ENCODE data around the gene IGHMBP2. TPM values are rescaled to one million over a fixed set of nuclear protein-coding genes. Genes with fewer than 3 reads are reported as not detected.

Gene IGHMBP2
- total and polyA plus RNA-seq, 2 experiments from 2014 or later, result 14.3 to 27.7 TPM

GRCh38 chr11:68956547-68957254, 53.0 kb downstream of the IGHMBP2 start (continued):
- TF ChIP-seq POLR2AphosphoS5 (IDR thresholded peaks at IDR 0.05; ENCODE audit: low read depth) (no peak), NANOG (IDR thresholded peaks at IDR 0.05; ENCODE audit: borderline replicate concordance) (no peak), JUNB (IDR thresholded peaks at IDR 0.05; ENCODE audit: unreplicated experiment) (no peak), CREB1 (CRISPR knock-in tag; IDR thresholded peaks at IDR 0.05; ENCODE audit: low read depth) (no peak), CTCF (conservative IDR thresholded peaks at IDR 0.05; ENCODE audit: low read depth in 2 of 2) (no peak), EZH2 (IDR thresholded peaks at IDR 0.05; ENCODE audit: low read depth, unreplicated experiment) (no peak), ETS1 (IDR thresholded peaks at IDR 0.05) (no peak)

- Histone ChIP-seq H3K36me3 (ENCODE audit: insufficient read depth) (no peaks in the 10 kb centered on the region), H3F3A (replicated peaks; ENCODE audit: low read depth) (no peaks in the 10 kb centered on the region), H3K4me1 (ENCODE audit: insufficient read depth) (peaks cover 7% of the 10 kb centered on the region; the same call in 1 of the 2 replicates), H3K27me3 (ENCODE audit: insufficient read depth) (no peaks in the 10 kb centered on the region), H2AFZ (no peak overlapping the region), H4K20me1 (replicated peaks; ENCODE audit: insufficient read depth) (no peaks in the 10 kb centered on the region), H3K9me2 (ENCODE audit: insufficient read depth) (no peaks in the 10 kb centered on the region), H3K4me3 (no peak overlapping the region), H3K79me2 (replicated peaks; ENCODE audit: insufficient read depth) (no peaks in the 10 kb centered on the region), H3K4me2 (no peak overlapping the region), H3K27ac (ENCODE audit: low read depth) (no peak overlapping the region)
- H3K9me3 Mint-ChIP-seq, result no peaks in the 10 kb centered on the region
- H3K4me3 Mint-ChIP-seq, result no peak overlapping the region
- no peak for ATAC-seq
- H3K27me3 Mint-ChIP-seq (ENCODE audit: insufficient read depth, low read depth, poor library complexity), result peaks cover 7% of the 10 kb centered on the region
- no peak for DNase-seq (ENCODE audit: low spot score)
- no peak overlapping the region for H3K27ac Mint-ChIP-seq
- H3K36me3 Mint-ChIP-seq (ENCODE audit: low read depth), result no peaks in the 10 kb centered on the region
- H3K4me1 Mint-ChIP-seq, result peaks cover 12% of the 10 kb centered on the region; the same call in 2 of the 3 replicates
- TF ChIP-seq POLR2AphosphoS5 (IDR thresholded peaks at IDR 0.05; ENCODE audit: low read depth) (no peak), CTCF (conservative IDR thresholded peaks at IDR 0.05; ENCODE audit: low read depth in 2 of 2) (no peak), EZH2phosphoT487 (IDR thresholded peaks at IDR 0.05; ENCODE audit: unreplicated experiment) (no peak), CREB1 (CRISPR knock-in tag; IDR thresholded peaks at IDR 0.05; ENCODE audit: low read depth) (no peak), NANOG (IDR thresholded peaks at IDR 0.05; ENCODE audit: borderline replicate concordance) (no peak), REST (IDR thresholded peaks at IDR 0.05; ENCODE audit: unreplicated experiment) (no peak)
Observed at GRCh38 chr11:68958211-68958610, 54.5 kb downstream of the IGHMBP2 start.
